ENCODE results near the gene ARHGAP24.

ARHGAP24 gene

DNA sequence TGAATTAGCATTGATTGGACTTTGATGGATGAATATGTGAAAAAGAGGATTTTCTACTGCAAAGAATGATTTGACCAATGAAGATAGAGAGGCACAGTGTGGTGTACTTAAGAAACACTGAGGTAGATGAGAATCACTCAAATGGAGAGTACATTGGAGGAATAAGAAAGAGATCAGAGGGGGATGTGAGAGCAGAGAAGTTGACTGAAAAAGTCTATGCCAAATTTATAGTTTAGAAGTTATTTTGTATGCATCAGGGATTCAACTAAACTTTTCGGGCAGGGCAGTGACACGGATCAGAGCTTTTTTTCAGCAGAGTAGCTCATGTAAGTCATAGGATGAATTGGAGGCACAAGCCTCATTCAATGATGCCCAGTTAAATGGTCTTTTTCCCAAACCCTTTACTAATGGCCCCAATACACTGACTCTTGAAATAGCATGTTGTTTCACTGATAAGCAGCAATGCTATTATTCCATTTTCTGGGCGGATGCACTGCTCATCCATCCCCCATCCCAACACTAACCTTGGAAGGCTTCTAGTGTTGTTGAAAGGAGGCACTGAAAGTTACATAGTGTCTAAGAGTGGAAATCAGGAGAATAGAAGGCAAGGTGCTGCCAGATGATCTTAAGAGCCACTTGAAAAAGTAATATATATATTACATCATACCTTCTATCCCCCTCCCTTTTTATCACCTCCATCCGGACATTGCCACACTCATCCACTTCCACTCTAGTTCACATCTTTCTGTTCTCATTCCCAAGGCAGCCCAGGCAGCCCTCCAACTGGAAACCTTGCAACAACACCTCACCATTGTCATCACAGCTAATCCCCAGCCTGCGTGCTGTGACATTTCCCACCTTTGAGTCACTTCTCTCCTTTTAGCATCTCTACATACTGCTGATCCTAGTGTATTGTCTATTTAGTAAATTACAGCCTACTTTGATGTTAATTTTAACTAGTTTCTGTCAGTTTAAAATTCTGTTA lies 46.1 kb downstream of the ARHGAP24 start:
- DNase-seq: no peak

DNA sequence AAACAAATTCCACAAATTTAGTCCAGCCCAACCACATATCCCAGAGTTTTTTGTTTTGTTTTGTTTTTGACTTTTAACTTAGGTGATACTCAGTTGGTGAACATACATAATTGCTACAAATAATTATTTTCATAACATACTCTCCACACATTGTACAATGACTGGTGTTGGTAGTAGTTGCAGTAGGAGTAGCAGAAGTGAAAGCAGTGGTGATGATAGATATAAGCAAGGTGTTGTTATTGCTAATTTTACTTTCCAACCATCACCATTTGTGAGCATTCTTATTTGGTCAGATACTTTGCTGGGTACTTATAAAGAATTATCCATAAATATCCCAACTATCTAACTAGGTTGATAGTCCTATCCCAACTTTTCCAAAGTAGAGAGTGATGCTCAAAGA lies 47.3 kb downstream of the ARHGAP24 start:
- no peak for DNase-seq

DNA sequence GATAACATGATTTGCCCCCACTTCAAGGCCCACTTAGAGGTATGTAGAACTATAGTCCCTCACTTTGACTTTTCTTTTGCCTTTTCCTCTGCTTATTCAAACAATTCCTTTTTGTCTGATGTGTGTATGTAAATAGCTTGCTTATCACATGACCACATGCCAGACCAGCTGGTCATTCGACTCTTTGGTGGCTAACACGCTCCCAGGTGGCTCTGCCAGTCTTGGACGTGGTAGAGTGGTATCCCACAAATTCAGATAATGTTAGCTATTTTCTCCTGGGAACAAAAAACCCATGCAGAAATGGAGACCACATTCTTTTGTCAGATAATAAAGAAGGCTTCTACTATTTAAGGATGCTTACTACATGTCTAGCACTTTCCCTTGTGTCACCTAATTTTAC lies 47.9 kb downstream of the ARHGAP24 start:
- no peak for DNase-seq

DNA sequence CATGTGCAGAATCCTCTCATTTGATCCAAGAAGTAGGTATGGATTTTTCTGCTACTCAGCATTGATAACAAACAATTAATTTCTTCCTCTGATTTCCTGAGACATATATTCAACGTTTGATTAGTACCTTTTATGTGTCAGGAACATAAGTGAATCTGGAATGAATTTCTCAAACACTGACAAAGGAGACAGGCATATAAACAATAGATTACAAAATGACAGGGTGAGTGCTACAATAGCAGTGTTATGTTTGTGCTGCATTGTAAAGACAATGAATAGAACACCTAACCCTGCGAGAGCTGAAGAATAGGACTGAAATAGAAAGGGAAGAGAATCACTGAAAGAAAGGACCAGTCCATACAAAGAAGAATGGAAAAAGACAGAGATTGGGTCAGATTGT lies 52.9 kb downstream of the ARHGAP24 start:
- no peak for DNase-seq

DNA sequence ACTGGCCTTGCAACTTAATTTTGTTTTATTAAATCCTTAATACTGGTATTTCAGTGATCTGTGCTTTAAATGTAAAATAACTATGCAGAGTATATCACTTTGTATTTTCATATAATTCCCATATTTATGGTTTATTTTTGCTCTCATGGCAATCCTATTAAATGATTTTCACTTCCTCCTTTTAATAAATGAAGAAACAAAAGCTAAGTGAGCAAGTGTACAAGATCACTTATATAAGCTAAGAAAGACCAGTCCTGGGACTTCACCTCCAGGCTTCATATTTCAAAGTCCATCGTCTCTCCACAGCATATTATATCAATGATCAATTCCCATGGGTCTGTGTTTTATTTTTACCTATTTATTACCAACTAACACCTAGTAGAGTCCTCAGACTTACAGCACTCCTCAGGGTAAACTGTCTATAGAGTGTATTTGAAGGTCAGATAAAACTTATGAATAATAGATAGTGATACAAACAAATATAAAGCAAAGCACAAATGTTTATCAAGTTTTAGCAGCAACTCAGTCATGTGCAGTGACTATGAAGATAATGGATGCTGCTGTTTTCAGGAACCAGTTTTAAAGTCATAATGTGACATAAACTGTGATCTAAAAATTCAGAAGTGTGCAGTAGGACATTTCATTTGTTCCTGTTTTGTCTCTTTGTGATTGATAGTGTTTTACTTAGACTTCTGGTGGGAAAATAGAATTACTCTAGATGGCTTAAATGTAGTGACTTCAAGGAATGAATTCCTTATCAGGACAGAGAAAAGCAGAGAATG lies 56.8 kb downstream of the ARHGAP24 start:
- no peak for DNase-seq

DNA sequence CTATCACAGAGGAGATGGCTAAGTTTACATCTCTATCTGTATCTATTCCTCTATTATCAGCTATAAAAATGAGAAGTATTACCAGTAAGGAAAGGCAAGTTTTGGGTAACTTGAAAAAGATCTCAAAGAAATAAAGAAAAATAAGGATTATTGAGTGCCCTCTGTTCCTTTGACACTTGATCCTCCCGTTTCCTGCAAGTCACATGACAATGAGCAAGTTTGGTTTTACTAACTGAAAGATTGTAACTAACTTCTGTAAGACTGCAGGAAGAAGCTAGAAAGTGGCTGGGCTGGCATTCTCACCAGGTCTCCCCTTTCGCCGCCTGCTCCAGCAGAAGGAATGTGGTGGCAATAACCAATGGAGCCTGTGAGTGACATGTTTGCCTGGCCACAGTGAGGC lies 59.2 kb downstream of the ARHGAP24 start:
- no peak for DNase-seq

DNA sequence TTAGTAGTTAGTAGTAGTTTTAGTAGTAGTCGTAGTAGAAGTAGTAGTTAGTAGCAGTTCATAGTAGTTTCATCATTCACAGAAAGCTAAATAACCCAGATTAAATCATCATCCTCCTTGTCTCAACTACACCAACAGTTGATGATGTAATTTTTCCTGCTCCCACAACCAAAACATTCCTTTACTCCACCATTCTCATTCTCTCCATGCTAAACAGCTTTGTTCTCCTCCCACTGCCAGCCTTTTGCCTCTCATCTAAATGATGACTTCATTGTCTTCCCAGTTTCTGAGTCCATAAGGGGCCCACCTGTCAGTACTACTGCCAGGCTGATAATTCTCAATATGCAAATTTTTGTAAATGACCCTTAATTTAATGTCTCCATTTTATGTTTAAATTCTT lies 68.9 kb downstream of the ARHGAP24 start:
- DNase-seq: no peak

DNA sequence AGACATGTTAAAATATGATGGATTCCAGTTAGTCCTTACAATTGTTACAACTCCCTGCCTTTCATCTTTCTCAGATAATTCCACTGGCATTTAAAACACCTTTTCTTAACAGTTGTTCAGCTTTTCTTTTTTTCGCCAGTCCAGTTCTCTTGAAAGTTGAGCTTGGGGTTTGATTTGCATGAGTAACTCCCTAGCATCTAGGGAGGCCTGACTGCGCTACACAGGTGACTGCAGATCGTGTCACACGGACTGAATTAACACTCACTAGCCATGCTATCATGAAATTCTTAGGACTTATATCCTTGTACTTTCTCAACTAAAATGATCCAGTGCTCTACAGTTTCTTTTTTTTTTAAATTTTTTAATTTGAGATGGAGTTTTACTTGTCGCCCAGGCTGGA lies 69.8 kb downstream of the ARHGAP24 start:
- DNase-seq: no peak

DNA sequence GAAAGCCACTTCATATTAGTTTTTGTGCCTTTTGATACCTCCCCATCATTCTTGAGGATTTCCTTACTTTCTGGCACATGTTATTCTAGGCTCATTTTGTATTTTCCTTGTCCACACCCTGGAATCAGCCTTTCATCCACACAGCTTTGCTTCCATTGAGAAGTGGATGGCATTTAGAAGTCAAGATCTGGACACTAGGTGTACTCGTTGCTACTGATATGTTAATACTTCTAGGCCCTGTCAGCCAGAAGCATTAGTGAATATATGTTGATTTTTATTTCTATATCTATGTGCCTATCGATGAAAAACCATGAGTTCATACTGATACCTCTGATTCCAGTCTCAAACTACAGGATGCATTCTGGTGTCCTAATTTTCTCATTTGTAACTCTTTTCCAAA lies 73.2 kb downstream of the ARHGAP24 start:
- DNase-seq: no peak

DNA sequence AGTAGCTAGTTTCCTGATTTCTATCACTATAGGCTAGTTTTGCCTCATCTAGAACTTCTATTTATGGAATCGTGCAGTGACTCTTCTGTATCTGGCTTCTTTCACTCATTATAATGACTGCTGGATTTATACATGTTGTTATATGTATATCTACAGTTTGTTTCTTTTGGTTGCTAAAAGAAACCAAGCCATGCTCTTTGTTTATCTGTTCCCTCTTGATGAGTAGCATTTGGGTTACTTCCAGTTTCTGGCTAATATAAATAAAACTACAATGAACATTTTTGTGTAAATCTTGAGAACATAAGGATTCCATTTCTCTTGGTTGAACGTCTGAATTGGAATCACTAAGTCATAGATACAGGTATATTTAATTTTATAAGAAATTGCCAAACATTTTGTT lies 73.9 kb downstream of the ARHGAP24 start:
- DNase-seq: no peak

DNA sequence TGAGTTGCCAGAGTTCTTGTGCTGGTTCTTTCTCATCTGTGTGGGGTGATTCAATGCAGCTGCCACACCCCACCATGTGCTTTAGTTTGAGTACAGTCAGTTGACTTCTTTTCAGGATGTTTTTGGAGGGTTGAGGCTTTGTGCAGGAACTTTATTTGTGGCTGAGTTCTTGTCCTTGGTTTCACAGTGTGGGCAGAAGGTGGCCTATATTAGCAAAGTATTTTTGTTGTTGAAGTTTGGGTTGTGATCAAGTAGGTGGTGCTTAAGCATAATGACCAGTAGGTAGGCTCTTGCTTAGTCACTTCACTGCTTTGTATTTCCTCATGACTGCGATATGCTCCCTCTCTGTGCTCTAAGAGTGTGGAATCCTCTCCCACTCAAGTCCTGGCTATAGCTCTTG lies 80.3 kb downstream of the ARHGAP24 start:
- no peak for DNase-seq

DNA sequence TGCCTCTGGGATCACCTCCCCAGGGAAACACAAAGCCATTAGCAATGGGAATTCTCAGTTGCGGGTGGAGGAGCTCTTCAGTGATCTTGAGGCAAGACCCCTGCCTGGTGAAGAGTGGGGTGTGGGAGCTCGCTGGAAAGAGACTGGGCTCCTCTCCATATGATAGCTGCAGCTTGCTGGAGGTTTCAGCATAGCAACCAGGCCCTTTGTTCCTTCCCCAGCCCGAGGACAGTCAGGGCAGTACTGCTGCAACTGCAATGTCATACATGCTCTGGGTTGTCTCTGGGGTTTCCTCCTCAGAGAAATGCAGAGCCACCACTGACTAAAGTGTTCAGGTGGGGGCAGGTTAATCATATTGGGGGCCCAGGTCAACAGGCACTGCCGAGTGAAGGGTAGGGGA lies 81.3 kb downstream of the ARHGAP24 start:
- no peak for DNase-seq

DNA sequence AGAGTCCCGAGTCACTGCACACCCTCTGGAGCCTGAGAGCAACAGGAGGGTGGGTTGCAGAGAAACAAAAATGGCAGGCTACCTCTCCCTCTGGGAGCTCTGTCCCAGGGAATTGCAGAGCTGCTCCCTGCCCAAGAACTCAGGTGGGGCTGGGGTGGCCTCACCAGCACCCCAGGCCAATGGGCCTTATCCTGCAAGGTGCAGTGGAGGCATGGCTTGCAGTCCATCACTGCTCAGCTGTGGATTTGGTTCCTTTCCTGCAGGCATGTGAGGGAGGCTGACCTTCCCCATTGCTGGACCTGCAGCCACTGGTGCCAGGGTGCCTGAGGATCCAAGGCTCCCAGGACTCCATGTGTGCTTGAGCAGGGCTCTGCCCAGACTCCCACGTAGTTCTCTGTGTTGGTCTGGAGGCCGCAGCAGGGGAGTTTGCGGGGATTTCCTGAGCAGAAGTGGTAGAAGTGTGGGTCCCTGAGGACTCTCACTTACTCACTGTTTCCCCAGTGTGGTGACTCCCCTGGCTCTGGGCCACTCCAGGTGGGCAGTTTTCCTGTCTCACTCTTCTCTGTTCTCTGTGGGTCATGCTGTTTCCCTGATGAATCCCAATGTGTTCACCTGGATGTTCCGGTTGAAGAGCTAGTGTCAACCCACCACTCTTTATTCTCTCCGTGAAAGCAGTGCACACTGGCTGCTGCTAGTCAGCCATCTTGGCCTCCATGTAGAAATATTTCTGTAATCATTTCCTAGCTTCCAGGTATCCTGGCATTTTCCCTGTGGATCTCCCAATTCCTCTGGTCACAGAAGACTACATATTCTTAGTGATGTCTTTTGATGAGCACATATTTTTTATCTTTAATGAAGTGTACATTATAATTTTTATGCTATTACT lies 82.3 kb downstream of the ARHGAP24 start:
- DNase-seq: no peak

DNA sequence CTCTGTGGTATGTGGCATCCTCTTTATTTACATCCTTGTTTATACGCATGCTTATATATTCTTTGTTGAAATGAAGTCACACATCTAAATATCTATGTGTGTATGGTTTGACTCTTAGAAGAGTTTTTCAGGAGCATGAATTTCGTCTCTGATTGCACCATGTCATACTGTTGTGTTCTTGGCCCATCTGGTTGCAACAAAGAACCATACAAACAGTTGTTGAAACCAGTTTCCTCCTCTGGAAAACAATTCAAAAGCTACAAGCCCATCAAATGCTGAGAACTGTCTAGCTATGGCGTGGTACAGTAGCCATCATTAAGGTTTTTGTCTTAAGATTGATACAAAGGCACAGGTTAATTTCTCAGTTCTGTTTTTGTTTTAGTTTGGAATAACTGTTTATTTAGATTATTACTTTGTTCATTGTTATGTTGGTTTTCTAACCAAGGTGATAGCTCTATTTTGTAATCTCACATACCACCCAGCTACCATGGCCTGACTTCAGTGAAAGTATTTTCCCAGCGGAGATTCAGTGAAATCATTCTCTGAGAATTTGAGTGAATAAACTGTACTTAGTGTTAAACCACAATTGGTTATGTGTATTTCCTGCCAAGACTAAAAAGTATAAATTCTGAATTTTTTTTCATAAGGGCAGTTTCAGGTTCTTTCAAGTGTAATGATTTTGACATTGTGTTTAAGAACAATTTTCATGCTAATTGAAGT lies 91.0 kb downstream of the ARHGAP24 start:
- DNase-seq: no peak

DNA sequence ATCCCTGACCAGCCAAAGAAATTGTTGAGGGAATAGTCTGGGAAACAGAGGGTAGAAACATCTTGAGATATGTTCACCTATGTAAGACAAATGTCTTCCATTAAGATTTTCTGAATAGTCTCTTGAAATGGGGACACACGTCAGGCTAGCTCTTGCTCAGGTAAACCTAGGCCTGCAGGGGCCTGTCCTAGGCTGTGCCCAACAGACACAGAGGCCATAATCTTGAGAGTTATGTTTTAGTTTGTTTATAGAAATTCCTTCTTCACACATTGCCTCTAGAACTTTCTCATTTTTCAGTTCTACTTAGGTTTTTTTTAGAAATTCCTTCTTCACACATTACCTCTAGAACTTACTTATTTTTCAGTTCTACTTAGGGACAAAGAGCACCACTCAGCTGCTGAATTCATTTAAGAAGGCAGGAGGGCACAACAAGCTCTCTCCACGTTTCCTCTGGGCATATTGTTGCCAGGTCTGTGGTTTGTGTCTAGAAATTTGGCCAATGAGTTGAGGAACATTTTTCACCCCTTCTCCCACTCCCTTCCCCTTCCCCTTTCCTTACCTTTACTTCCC lies 94.9 kb downstream of the ARHGAP24 start:
- no peak for DNase-seq

DNA sequence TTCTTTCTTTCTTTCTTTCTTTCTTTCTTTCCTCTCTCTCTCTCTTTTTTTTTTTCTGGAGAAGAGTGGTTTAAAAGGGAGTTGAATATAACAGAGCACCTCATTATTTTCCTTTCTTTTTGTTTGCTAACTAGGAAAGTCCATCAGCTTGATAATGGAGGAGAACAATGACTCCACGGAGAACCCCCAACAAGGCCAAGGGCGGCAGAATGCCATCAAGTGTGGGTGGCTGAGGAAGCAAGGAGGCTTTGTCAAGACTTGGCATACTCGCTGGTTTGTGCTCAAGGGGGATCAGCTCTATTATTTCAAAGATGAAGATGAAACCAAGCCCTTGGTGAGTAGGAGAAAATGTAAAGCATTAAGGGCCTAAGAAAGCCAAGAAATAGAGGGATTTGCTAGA lies 95.4 kb downstream of the ARHGAP24 start:
- no peak for DNase-seq

DNA sequence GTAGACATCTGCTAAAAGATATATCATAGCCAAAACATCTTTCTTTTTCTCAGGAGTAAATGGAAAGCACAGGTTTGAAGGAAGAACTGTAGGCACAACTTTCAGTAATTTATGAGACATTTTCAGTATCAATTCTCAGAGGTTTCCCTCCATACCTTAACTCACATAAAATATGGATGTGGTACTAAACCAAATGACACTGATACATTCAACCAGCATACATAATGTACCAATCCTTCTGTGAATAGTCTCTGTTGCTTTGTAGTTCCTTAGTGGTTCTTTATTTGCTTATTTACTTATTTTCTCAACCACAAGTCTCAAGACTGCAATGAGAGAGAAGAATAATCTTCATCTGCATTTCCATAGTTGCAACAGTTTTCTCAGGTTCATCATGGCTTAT lies 96.1 kb downstream of the ARHGAP24 start:
- DNase-seq: no peak

DNA sequence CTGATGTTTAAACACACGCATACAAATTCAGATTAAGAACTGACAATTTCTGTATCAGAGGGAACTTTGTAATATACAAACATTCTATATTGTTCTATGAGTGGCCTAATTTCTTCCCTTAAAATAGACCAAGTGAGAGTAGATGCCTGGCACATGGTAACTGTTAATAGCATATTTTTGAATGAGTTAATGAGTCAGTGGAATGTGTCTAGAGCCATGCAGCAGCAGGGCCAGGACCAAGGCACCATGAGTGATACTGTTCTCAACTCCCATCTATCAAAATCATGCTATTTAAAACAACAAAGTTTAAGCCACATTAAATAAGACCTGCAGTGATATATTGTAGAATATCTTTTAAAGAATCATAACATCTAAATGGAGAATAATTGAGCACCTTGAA lies 98.3 kb downstream of the ARHGAP24 start:
- DNase-seq: no peak

DNA sequence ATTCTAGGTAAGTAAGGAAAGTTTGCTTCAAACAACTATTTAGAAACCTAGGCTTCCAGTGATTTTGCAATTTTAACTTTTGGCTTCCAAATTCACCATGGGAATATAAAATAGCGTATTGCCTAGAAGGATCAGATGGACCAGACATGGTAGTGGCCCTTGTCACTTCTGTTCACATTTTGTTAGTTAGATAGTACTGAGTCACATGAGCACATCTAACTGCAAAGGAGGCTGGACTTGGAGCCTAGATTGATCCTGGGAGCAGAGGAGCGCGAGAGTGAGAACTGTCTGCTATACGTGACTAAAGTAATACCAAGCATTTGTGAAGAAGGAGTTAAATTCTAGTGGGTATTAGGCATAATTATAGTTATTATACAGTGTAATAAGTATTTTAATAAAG lies 102.4 kb downstream of the ARHGAP24 start:
- DNase-seq: no peak

DNA sequence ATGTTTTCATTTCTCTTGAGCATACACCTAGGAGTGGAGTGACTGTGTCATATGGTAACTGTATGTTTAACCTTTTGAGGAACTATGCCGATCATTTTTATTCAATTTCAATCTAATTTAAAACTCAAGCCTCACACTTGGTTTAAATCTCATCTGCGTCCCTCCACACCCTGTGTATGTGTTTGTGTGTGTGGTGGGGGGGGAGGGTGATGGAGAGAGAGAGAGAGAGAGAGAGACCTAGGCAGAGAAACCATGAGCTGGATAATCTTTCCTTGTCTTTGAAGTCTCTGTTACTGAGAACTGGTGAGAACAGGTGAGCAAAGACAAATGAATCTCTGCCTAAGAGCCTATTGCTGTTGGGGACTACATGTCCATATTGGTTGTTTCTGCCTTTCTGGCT lies 105.0 kb downstream of the ARHGAP24 start:
- no peak for DNase-seq

DNA sequence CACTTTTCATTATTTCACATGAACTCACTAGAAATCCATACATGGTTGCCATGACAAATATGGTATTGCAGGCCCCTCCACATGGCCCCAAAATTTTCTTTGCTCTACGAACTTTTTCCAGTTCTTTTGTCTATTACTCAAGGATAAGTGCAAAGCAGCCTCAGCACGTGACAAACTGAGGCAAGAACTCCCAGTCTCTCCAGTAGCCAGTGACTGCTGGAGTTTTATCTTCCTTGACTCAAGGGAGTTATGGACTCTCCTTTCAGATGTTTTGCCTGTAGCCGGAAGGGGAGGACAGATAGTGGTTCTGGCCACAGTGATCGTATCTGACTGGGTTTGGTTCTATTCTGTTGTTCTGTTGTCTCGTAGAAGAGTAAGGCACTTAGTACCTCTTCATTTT lies 105.5 kb downstream of the ARHGAP24 start:
- no peak for DNase-seq

DNA sequence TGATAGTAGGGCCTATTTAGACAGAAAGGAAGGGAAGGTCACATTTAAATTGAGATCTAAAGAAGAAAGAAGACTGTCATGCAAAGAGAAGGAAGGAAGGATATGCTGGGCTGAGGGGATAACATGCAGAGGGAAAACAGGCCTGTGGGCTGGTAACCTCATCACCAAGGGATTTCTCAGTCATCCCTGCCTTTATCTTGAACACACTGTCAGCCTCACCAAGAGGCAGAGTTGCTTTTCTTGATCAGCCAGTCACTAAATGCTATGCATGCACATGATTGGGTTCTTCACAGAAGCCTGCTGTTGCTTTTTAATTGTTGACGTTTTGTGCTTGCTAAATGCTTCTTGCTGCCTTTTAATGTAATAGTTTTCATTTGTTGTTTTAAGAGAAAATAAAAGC lies 113.0 kb downstream of the ARHGAP24 start:
- DNase-seq: no peak
